B cell (primary cell): ENCODE results near the gene RNF207.

Experiments
- CTCF ChIP-seq: fragments of 200-600 bp; IDR thresholded peaks from one replicate; pipeline ENCODE4 v1.8.0; 2022; ENCODE audit warnings: antibody characterized with exemption, mild to moderate bottlenecking
- EZH2 ChIP-seq: IDR thresholded peaks from 2 replicates; pipeline ENCODE4 v1.6.1; 2012; ENCODE audit warnings: borderline replicate concordance, low read depth, mild to moderate bottlenecking, moderate library complexity, low read length; ENCODE audit not compliant: insufficient read depth, poor library complexity, severe bottlenecking

GRCh38 chr1:6247651-6248050 is 41.7 kb downstream of the RNF207 start:
- TF ChIP-seq CTCF: no peak
- TF ChIP-seq EZH2: no peak
